NCI-H82 (cell line): Measurements from ENCODE around the gene TERB1.

Source experiments
- DNase-seq: peaks from one replicate; lab custom pipeline; 2025; lab: John Stamatoyannopoulos, UW

TERB1 gene

GRCh38 chr16:66705790-66706505, 95.4 kb downstream of the TERB1 start:
- DNase-seq = no peak
